Tibial nerve (tissue), 3 donors: ENCODE results near the gene NIT1.

ENCODE experiments used
- CTCF ChIP-seq, 5 experiments: fragments of 200-600 bp in 3 of 5; fragments of 450-650 bp in 2 of 5; sonication (generic) in 3 of 5; IDR thresholded peaks; one replicate each; pipeline ENCODE4 v1.5.1; 2016 to 2019; ENCODE audit warnings: antibody characterized with exemption in 5 of 5, mild to moderate bottlenecking in 3 of 5, moderate library complexity in 2 of 5
- POLR2A ChIP-seq, 2 donors: fragments of 450-650 bp; IDR thresholded peaks; one replicate each; pipeline ENCODE4 v1.6.1; 2017; ENCODE audit warnings: antibody characterized with exemption in 2 of 2, mild to moderate bottlenecking in 2 of 2, moderate library complexity in 2 of 2

GRCh38 chr1:161140755-161141400, 23.0 kb downstream of the NIT1 start:
- TF ChIP-seq POLR2A (IDR thresholded peaks at IDR 0.05) (no peak), CTCF (IDR thresholded peaks at IDR 0.05) (no peak)
